BLaER1 treated with 17β-estradiol and CSF1 and Interleukin-3, amounts not matched to agents 10 nM and 100 nM (cell line): ENCODE results near the gene KLHDC10.
"Not testable (repeated sequence)": the region's sequence is repeated elsewhere in the genome, so short reads cannot be mapped to it uniquely, and the experiment has no call there.

ENCODE experiments used
- H3K27ac ChIP-seq, 11 experiments: shearing (Covaris generic); formaldehyde crosslinking; 2 replicates each; pipeline ENCODE4 v1.8.1; 2022
- H3K27me3 ChIP-seq, 11 experiments: shearing (Covaris generic); formaldehyde crosslinking; 2 replicates each; pipeline ENCODE4 v1.8.1; 2022
- H3K36me3 ChIP-seq, 11 experiments: shearing (Covaris generic); formaldehyde crosslinking; 2 replicates each; pipeline ENCODE4 v1.8.1; 2022
- H3K4me1 ChIP-seq, 10 experiments: shearing (Covaris generic); formaldehyde crosslinking; 2 replicates each; pipeline ENCODE4 v1.8.1; 2022
- H3K4me2 ChIP-seq, 11 experiments: shearing (Covaris generic); formaldehyde crosslinking; 2 replicates each; pipeline ENCODE4 v1.8.1; 2022
- H3K4me3 ChIP-seq, 10 experiments: shearing (Covaris generic); formaldehyde crosslinking; 2 replicates each; pipeline ENCODE4 v1.8.1; 2022
- H3K9ac ChIP-seq, 11 experiments: shearing (Covaris generic); formaldehyde crosslinking; 2 replicates each; pipeline ENCODE4 v1.8.1; 2022
- H3K9me3 ChIP-seq, 11 experiments: shearing (Covaris generic); formaldehyde crosslinking; replicated peaks in 1 of 11; 2 replicates each; pipeline ENCODE4 v1.8.1; 2022
- H4K20me1 ChIP-seq, 11 experiments: shearing (Covaris generic); formaldehyde crosslinking; 2 replicates each; pipeline ENCODE4 v1.8.1; 2022
- Cebpa-rat ChIP-seq, 11 experiments: shearing (Covaris generic); IDR thresholded peaks; 2 replicates each; pipeline ENCODE4 v1.8.1; 2022

The KLHDC10 gene

DNA sequence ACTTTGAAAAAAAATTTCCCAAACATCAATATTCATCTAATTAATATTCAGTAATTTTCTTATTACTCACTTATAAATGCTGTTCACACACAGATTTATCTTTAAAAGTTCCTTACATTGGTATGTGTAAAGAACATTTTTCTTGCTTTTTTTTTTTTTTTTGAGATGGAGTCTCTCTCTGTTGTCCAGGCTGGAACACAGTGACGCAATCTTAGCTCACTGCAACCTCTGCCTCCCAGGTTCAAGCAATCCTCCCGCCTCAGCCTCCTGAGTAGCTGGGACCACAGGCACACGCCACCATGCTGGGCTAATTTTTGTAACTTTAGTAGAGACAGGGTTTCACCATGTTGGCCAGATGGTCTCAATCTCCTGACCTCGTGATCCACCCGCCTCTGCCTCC is 114.0 kb downstream of the KLHDC10 start:
- not testable (repeated sequence) for H3K4me1 ChIP-seq, H3K27ac ChIP-seq, H4K20me1 ChIP-seq, H3K27me3 ChIP-seq, H3K4me2 ChIP-seq, H3K4me3 ChIP-seq, H3K9me3 ChIP-seq, H3K9ac ChIP-seq
- TF ChIP-seq Cebpa-rat (IDR thresholded peaks at IDR 0.05): peak in 1 of 11 experiments; percentile 6; a peak in 1 of 22 replicates
- H3K36me3 ChIP-seq: peaks cover 52 to 85% (median 75%) of the 10 kb centered on the region in 11 experiments
